ENCODE measurements around the gene TAGAP. TPM values are rescaled to one million over a fixed set of nuclear protein-coding genes. Genes with fewer than 3 reads are reported as not detected.

TAGAP gene
- total RNA-seq, 1 experiment from 2014 or later: 0.30 TPM

DNA sequence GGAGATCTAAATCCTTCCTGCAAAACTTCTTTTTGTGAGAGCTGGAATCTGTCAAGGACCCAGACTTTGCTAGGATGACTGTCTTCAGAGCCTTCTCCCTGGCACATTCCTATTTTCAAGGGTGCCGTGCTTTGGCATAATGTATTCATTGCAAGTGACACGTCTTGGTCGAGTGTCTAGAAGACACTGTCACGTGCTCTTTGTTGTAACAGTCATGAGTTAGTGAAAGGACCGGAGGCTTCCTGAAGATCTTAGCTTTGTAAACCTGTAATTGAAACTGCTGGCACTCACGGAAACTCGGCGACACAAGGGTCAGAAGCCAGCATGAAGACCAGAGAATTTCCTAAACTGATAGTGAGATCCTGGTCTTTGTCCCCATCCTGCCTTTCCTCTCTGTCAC is 19.7 kb upstream of the TAGAP start:
- TF ChIP-seq RAD21 (IDR thresholded peaks at IDR 0.05; ENCODE audit: low read depth) (no peak), ELF1 (IDR thresholded peaks at IDR 0.05; ENCODE audit: borderline replicate concordance, low read depth) (no peak), SIN3A (IDR thresholded peaks at IDR 0.05; ENCODE audit: low read depth) (no peak), ZNF274 (IDR thresholded peaks at IDR 0.05; ENCODE audit: low read depth, low read length) (no peak), YY1 (IDR thresholded peaks at IDR 0.05; ENCODE audit: extremely low read depth, insufficient replicate concordance, low read depth, low read length) (no peak), EGR1 (IDR thresholded peaks at IDR 0.05; ENCODE audit: low read depth) (no peak), EZH2 (IDR thresholded peaks at IDR 0.05) (no peak), FOSL1 (IDR thresholded peaks at IDR 0.05; ENCODE audit: low read depth) (no peak), POLR2AphosphoS5 (IDR thresholded peaks at IDR 0.05; ENCODE audit: low read depth, low read length) (no peak), TCF7L2 (IDR thresholded peaks at IDR 0.05; ENCODE audit: borderline replicate concordance, extremely low read depth, insufficient read depth, insufficient read length) (no peak)
- TF ChIP-seq, protein P1, sequence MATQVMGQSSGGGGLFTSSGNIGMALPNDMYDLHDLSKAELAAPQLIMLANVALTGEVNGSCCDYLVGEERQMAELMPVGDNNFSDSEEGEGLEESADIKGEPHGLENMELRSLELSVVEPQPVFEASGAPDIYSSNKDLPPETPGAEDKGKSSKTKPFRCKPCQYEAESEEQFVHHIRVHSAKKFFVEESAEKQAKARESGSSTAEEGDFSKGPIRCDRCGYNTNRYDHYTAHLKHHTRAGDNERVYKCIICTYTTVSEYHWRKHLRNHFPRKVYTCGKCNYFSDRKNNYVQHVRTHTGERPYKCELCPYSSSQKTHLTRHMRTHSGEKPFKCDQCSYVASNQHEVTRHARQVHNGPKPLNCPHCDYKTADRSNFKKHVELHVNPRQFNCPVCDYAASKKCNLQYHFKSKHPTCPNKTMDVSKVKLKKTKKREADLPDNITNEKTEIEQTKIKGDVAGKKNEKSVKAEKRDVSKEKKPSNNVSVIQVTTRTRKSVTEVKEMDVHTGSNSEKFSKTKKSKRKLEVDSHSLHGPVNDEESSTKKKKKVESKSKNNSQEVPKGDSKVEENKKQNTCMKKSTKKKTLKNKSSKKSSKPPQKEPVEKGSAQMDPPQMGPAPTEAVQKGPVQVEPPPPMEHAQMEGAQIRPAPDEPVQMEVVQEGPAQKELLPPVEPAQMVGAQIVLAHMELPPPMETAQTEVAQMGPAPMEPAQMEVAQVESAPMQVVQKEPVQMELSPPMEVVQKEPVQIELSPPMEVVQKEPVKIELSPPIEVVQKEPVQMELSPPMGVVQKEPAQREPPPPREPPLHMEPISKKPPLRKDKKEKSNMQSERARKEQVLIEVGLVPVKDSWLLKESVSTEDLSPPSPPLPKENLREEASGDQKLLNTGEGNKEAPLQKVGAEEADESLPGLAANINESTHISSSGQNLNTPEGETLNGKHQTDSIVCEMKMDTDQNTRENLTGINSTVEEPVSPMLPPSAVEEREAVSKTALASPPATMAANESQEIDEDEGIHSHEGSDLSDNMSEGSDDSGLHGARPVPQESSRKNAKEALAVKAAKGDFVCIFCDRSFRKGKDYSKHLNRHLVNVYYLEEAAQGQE (IDR thresholded peaks at IDR 0.05; ENCODE audit: low read depth): no peak
- TF ChIP-seq, protein P2, sequence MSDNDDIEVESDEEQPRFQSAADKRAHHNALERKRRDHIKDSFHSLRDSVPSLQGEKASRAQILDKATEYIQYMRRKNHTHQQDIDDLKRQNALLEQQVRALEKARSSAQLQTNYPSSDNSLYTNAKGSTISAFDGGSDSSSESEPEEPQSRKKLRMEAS (IDR thresholded peaks at IDR 0.05): no peak
- TF ChIP-seq, protein P3, sequence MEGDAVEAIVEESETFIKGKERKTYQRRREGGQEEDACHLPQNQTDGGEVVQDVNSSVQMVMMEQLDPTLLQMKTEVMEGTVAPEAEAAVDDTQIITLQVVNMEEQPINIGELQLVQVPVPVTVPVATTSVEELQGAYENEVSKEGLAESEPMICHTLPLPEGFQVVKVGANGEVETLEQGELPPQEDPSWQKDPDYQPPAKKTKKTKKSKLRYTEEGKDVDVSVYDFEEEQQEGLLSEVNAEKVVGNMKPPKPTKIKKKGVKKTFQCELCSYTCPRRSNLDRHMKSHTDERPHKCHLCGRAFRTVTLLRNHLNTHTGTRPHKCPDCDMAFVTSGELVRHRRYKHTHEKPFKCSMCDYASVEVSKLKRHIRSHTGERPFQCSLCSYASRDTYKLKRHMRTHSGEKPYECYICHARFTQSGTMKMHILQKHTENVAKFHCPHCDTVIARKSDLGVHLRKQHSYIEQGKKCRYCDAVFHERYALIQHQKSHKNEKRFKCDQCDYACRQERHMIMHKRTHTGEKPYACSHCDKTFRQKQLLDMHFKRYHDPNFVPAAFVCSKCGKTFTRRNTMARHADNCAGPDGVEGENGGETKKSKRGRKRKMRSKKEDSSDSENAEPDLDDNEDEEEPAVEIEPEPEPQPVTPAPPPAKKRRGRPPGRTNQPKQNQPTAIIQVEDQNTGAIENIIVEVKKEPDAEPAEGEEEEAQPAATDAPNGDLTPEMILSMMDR (IDR thresholded peaks at IDR 0.05 in 2 of 3, conservative IDR thresholded peaks at IDR 0.05 in 1 of 3; ENCODE audit: borderline replicate concordance in 1 of 3, insufficient read depth in 1 of 3, low read depth in 2 of 3, low read length in 2 of 3): no peak
- TF ChIP-seq, protein P4, sequence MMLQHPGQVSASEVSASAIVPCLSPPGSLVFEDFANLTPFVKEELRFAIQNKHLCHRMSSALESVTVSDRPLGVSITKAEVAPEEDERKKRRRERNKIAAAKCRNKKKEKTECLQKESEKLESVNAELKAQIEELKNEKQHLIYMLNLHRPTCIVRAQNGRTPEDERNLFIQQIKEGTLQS (IDR thresholded peaks at IDR 0.05): no peak
- POLR2A ChIA-PET: no interaction called here

More for the DNA sequence above, 19.7 kb upstream of the TAGAP start:
- RAD21 ChIA-PET (ENCODE audit: low non-redundant PET in 1 of 2, low total read pairs in 2 of 2, uncharacterized antibody in 2 of 2, unreplicated experiment in 2 of 2): no interaction called here
- no peaks in the 10 kb centered on the region for H3K9me3 ChIP-seq (ENCODE audit: control insufficient read depth in 1 of 2, insufficient read depth in 1 of 2, low read depth in 1 of 2, low read length in 2 of 2)
- H3K4me3 ChIP-seq (replicated peaks in 1 of 2; ENCODE audit: low read depth in 1 of 2, low read length in 2 of 2): no peak overlapping the region
- intact Hi-C loops (cut with micrococcal nuclease): no loop called here
- peaks cover 5% of the 10 kb centered on the region; the same call in 1 of the 2 replicates for H3K27me3 ChIP-seq (ENCODE audit: insufficient read depth, low read length)
- H3K4me2 ChIP-seq (ENCODE audit: low read length): no peak overlapping the region
- no peaks in the 10 kb centered on the region for H3K79me2 ChIP-seq (ENCODE audit: insufficient read depth, low read length)
- H3K27ac ChIP-seq (ENCODE audit: low read depth, low read length): no peak overlapping the region
- BruUV-seq (replicated peaks): no TSS peak
- CTCF ChIA-PET: no interaction called here
- no peaks in the 10 kb centered on the region for H4K20me1 ChIP-seq (ENCODE audit: insufficient read depth)
- no peaks in the 10 kb centered on the region for H3K36me3 ChIP-seq (ENCODE audit: control insufficient read depth in 1 of 2, insufficient read depth in 2 of 2, low read length in 2 of 2)
- H3K9me2 ChIP-seq (ENCODE audit: insufficient read depth): no peaks in the 10 kb centered on the region
- no peak for ATAC-seq
- no peak overlapping the region for H2AFZ ChIP-seq (ENCODE audit: low read depth, low read length, poor library complexity, severe bottlenecking)
- no peak for DNase-seq (ENCODE audit: low read depth, low spot score)
- H3K4me1 ChIP-seq (ENCODE audit: control insufficient read depth in 1 of 2, insufficient read depth in 2 of 2, low read length in 2 of 2): no peaks in the 10 kb centered on the region
- H3K9ac ChIP-seq (ENCODE audit: low read length): no peak overlapping the region

All from HCT116 (cell line).